Prostate gland (tissue), 2 donors: ENCODE measurements around the gene AFF4. TPM values are rescaled to one million over a fixed set of nuclear protein-coding genes. Genes with fewer than 3 reads are reported as not detected.

Experiments used
- DNase-seq: peaks from one replicate; pipeline ENCODE4 v3.0.0-alpha.2; 2019; ENCODE audit warnings: low spot score
- H3K27ac ChIP-seq, 2 donors: fragments of 200-600 bp; sonication (generic); 2 replicates each; pipeline ENCODE4 v1.5.1; 2017 to 2019
- H3K27me3 ChIP-seq: fragments of 200-600 bp; sonication (generic); replicated peaks from 2 replicates; pipeline ENCODE4 v1.5.1; 2019; ENCODE audit not compliant: insufficient read depth
- H3K36me3 ChIP-seq, 2 donors: fragments of 200-600 bp; sonication (generic); 1 replicate in 1 of 2; 2 replicates in 1 of 2; pipeline versions ENCODE4 v1.5.1 to v1.8.1; 2017 to 2019
- H3K4me1 ChIP-seq: fragments of 200-600 bp; sonication (generic); replicated peaks from 2 replicates; pipeline ENCODE4 v1.5.1; 2019
- H3K4me3 ChIP-seq, 2 donors: fragments of 200-600 bp; sonication (generic); 2 replicates each; pipeline ENCODE4 v1.5.1; 2017 to 2019
- H3K9me3 ChIP-seq: fragments of 200-600 bp; sonication (generic); 2 replicates; pipeline ENCODE4 v1.5.1; 2017
- CTCF ChIP-seq, 4 experiments: fragments of 200-600 bp in 2 of 4; fragments of 450-650 bp in 2 of 4; sonication (generic) in 2 of 4; IDR thresholded peaks; 1 replicate in 3 of 4; 2 replicates in 1 of 4; pipeline ENCODE4 v1.5.1; 2016 to 2019; ENCODE audit warnings: antibody characterized with exemption in 4 of 4, mild to moderate bottlenecking in 2 of 4, moderate library complexity in 2 of 4
- POLR2A ChIP-seq: fragments of 450-650 bp; IDR thresholded peaks from one replicate; pipeline ENCODE4 v1.6.1; 2016; ENCODE audit warnings: antibody characterized with exemption, mild to moderate bottlenecking
- POLR2AphosphoS5 ChIP-seq: sonication (generic); formaldehyde crosslinking; IDR thresholded peaks from one replicate; pipeline ENCODE4 v1.6.1; 2017; ENCODE audit warnings: antibody characterized with exemption
- WGBS: methylation state at CpG from one replicate; pipeline ENCODE4 v1.1.5; 2018; 5-methylcytosine and 5-hydroxymethylcytosine counted together
- intact Hi-C: fragments of 100-400 bp; cut with DNase I; formaldehyde crosslinking; loops from one replicate; pipeline ENCODE4 v1.14.2; 2022
- total RNA-seq, 2 donors: library from RNA; depleted of rRNA; stranded (reverse); fragments of >200 nt; gene quantifications; one replicate each; pipeline ENCODE4 v1.1.0, GENCODE V29; 2016

The AFF4 gene
- total RNA-seq, 2 donors from 2014 or later, result 57.2 to 105 TPM

DNA sequence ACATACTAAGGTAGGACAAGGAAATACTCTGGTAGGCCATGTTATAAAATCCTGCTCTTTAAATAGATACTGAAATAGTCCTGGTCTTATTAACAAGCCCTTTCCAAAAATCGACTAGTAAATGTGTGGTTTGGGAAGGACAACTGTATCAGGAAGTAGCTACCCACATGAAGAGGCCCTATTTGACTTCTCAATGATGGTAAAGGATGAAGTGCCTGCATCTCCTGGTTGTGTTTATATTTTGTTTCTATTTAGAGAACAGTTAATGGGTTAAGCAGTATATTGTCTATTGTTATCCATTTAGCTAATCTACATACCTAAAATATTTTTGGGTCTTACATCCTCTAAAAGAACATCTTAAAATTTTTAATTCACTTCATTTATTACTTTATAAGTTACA, 109.6 kb downstream of the AFF4 start:
- Histone ChIP-seq H3K36me3 (no peaks in the 10 kb centered on the region), H3K4me1 (no peaks in the 10 kb centered on the region), H3K4me3 (no peak overlapping the region), H3K27me3 (no peaks in the 10 kb centered on the region), H3K9me3 (no peaks in the 10 kb centered on the region), H3K27ac (peak overlapping the region; percentile 15 to 60)
- DNase-seq, result no peak
- intact Hi-C loops, result no loop called here
- no peak for TF ChIP-seq POLR2AphosphoS5
- no peak for TF ChIP-seq POLR2A
- no peak for TF ChIP-seq CTCF (IDR thresholded peaks at IDR 0.05)
- 24% methylated on average over 1 of the region's 1 CpG for WGBS

DNA sequence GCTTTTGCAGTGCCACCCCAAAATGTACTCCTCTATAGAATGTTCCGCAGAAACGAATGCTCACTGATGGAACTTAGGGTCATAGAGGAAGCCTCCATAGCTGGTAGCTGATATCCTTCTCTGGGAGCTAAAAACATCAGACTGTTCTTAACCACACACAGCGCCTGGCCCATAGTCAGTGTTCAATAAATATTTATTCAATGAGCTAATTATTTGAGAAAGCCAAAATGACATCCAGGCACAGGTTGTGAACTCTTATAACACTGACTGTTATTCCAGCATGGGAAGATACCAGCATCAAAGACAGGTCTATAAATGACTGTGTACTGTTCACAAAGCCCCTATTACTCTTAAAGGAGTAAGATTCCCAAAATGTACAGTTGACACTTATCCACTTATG, 110.1 kb downstream of the AFF4 start:
- H3K4me3 ChIP-seq, result no peak overlapping the region
- no peaks in the 10 kb centered on the region for H3K4me1 ChIP-seq
- TF ChIP-seq POLR2AphosphoS5 (peak; percentile 59), POLR2A (no peak)
- H3K36me3 ChIP-seq, result no peaks in the 10 kb centered on the region
- WGBS, result 69% methylated on average over 3 of the region's 3 CpGs
- intact Hi-C loops, result no loop called here
- no peak for DNase-seq
- H3K9me3 ChIP-seq, result no peaks in the 10 kb centered on the region
- H3K27me3 ChIP-seq, result no peaks in the 10 kb centered on the region
- peak overlapping the region; percentile 15 to 60 for H3K27ac ChIP-seq

- H3K9me3 ChIP-seq, result no peaks in the 10 kb centered on the region
- intact Hi-C loops, result no loop called here
- 69% methylated on average over 2 of the region's 2 CpGs for WGBS
- H3K4me1 ChIP-seq, result no peaks in the 10 kb centered on the region
- H3K27ac ChIP-seq, result peak overlapping the region in 1 of 2 donors; percentile 13
- DNase-seq, result no peak
- no peaks in the 10 kb centered on the region for H3K27me3 ChIP-seq
- no peaks in the 10 kb centered on the region for H3K36me3 ChIP-seq
- TF ChIP-seq POLR2A (no peak), POLR2AphosphoS5 (no peak), CTCF (IDR thresholded peaks at IDR 0.05) (no peak)
- H3K4me3 ChIP-seq, result no peak overlapping the region
These were observed 113.4 kb downstream of the AFF4 start for GRCh38 chr5:132850066-132850465.

- WGBS, result 18% methylated on average over 1 of the region's 1 CpG
- Histone ChIP-seq H3K4me3 (no peak overlapping the region), H3K27me3 (no peaks in the 10 kb centered on the region), H3K36me3 (no peaks in the 10 kb centered on the region), H3K27ac (no peak overlapping the region), H3K4me1 (no peaks in the 10 kb centered on the region), H3K9me3 (no peaks in the 10 kb centered on the region)
- DNase-seq, result no peak
- peak; percentile 6 for TF ChIP-seq POLR2AphosphoS5
- TF ChIP-seq CTCF (IDR thresholded peaks at IDR 0.05), result no peak
- intact Hi-C loops, result no loop called here
These were observed 114.1 kb downstream of the AFF4 start for GRCh38 chr5:132849347-132849746.

- DNase-seq, result no peak
- intact Hi-C loops, result no loop called here
- Histone ChIP-seq H3K9me3 (no peaks in the 10 kb centered on the region), H3K27ac (no peak overlapping the region), H3K27me3 (no peaks in the 10 kb centered on the region), H3K36me3 (no peaks in the 10 kb centered on the region), H3K4me3 (no peak overlapping the region), H3K4me1 (no peaks in the 10 kb centered on the region)
- WGBS, result 94% methylated on average over 8 of the region's 8 CpGs
- TF ChIP-seq CTCF (IDR thresholded peaks at IDR 0.05) (no peak), POLR2A (no peak), POLR2AphosphoS5 (no peak)
These were observed 115.2 kb downstream of the AFF4 start for GRCh38 chr5:132848270-132848669.
